ENCODE data around the gene PLEKHG3. TPM values are rescaled to one million over a fixed set of nuclear protein-coding genes. Genes with fewer than 3 reads are reported as not detected.

Gene PLEKHG3
- total RNA-seq, 1 experiment from 2014 or later, result 79.5 TPM

- Histone ChIP-seq H3K4me3 (no peak overlapping the region), H3K27me3 (replicated peaks) (no peaks in the 10 kb centered on the region), H3K9me3 (replicated peaks) (no peaks in the 10 kb centered on the region), H3K27ac (no peak overlapping the region), H3K36me3 (peaks cover 93% of the 10 kb centered on the region), H3K4me1 (replicated peaks) (peaks cover 5% of the 10 kb centered on the region; the same call in 1 of the 2 replicates)
- DNase-seq (ENCODE audit: low read depth in 1 of 2, low spot score in 2 of 2), result no peak
Observed at GRCh38 chr14:64743061-64743460, 38.8 kb downstream of the PLEKHG3 start.

GRCh38 chr14:64745511-64746091, 41.4 kb downstream of the PLEKHG3 start:
- no peak for DNase-seq (ENCODE audit: low read depth in 1 of 2, low spot score in 2 of 2)
- no peak overlapping the region for H3K27ac ChIP-seq
- H3K27me3 ChIP-seq (replicated peaks), result no peaks in the 10 kb centered on the region
- peaks cover 5% of the 10 kb centered on the region; the same call in 1 of the 2 replicates for H3K4me1 ChIP-seq (replicated peaks)
- no peak overlapping the region for H3K4me3 ChIP-seq
- H3K9me3 ChIP-seq (replicated peaks), result no peaks in the 10 kb centered on the region
- peaks cover 91% of the 10 kb centered on the region for H3K36me3 ChIP-seq

GRCh38 chr14:64746298-64747250, 42.4 kb downstream of the PLEKHG3 start:
- Histone ChIP-seq H3K9me3 (replicated peaks) (no peaks in the 10 kb centered on the region), H3K27ac (no peak overlapping the region), H3K4me3 (no peak overlapping the region), H3K27me3 (replicated peaks) (no peaks in the 10 kb centered on the region), H3K4me1 (replicated peaks) (peaks cover 5% of the 10 kb centered on the region; the same call in 1 of the 2 replicates), H3K36me3 (peaks cover 81% of the 10 kb centered on the region)
- no peak for DNase-seq (ENCODE audit: low read depth in 1 of 2, low spot score in 2 of 2)

- Histone ChIP-seq H3K9me3 (replicated peaks) (no peaks in the 10 kb centered on the region), H3K4me3 (no peak overlapping the region), H3K27ac (no peak overlapping the region), H3K4me1 (replicated peaks) (peaks cover 5% of the 10 kb centered on the region; the same call in 1 of the 2 replicates), H3K36me3 (peaks cover 73% of the 10 kb centered on the region), H3K27me3 (replicated peaks) (no peaks in the 10 kb centered on the region)
- no peak for DNase-seq (ENCODE audit: low read depth in 1 of 2, low spot score in 2 of 2)
Observed at GRCh38 chr14:64747327-64747726, 43.1 kb downstream of the PLEKHG3 start.

- H3K36me3 ChIP-seq, result peaks cover 61% of the 10 kb centered on the region
- no peaks in the 10 kb centered on the region for H3K9me3 ChIP-seq (replicated peaks)
- no peaks in the 10 kb centered on the region for H3K27me3 ChIP-seq (replicated peaks)
- H3K27ac ChIP-seq, result no peak overlapping the region
- no peak overlapping the region for H3K4me3 ChIP-seq
- DNase-seq (ENCODE audit: low read depth in 1 of 2, low spot score in 2 of 2), result no peak
- H3K4me1 ChIP-seq (replicated peaks), result peaks cover 5% of the 10 kb centered on the region; the same call in 1 of the 2 replicates
Observed at GRCh38 chr14:64748521-64748920, 44.3 kb downstream of the PLEKHG3 start.

GRCh38 chr14:64748995-64749714, 44.9 kb downstream of the PLEKHG3 start:
- Histone ChIP-seq H3K4me1 (replicated peaks) (peaks cover 5% of the 10 kb centered on the region; the same call in 1 of the 2 replicates), H3K4me3 (no peak overlapping the region), H3K27ac (no peak overlapping the region), H3K27me3 (replicated peaks) (no peaks in the 10 kb centered on the region), H3K9me3 (replicated peaks) (no peaks in the 10 kb centered on the region), H3K36me3 (peaks cover 55% of the 10 kb centered on the region)
- no peak for DNase-seq (ENCODE audit: low read depth in 1 of 2, low spot score in 2 of 2)

GRCh38 chr14:64752909-64753308, 48.7 kb downstream of the PLEKHG3 start:
- H3K27ac ChIP-seq, result no peak overlapping the region
- no peak for DNase-seq (ENCODE audit: low read depth in 1 of 2, low spot score in 2 of 2)
- H3K27me3 ChIP-seq (replicated peaks), result no peaks in the 10 kb centered on the region
- peaks cover 24% of the 10 kb centered on the region for H3K4me1 ChIP-seq (replicated peaks)
- H3K4me3 ChIP-seq, result no peak overlapping the region
- no peaks in the 10 kb centered on the region for H3K9me3 ChIP-seq (replicated peaks)
- peaks cover 22% of the 10 kb centered on the region for H3K36me3 ChIP-seq

- no peaks in the 10 kb centered on the region for H3K27me3 ChIP-seq (replicated peaks)
- no peak overlapping the region for H3K4me3 ChIP-seq
- DNase-seq (ENCODE audit: low read depth in 1 of 2, low spot score in 2 of 2), result no peak
Observed at GRCh38 chr14:64753374-64753773, 49.1 kb downstream of the PLEKHG3 start.

GRCh38 chr14:64753999-64754398, 49.8 kb downstream of the PLEKHG3 start:
- Histone ChIP-seq H3K9me3 (replicated peaks) (no peaks in the 10 kb centered on the region), H3K27me3 (replicated peaks) (no peaks in the 10 kb centered on the region), H3K27ac (no peak overlapping the region), H3K36me3 (peaks cover 15% of the 10 kb centered on the region), H3K4me3 (no peak overlapping the region), H3K4me1 (replicated peaks) (peaks cover 35% of the 10 kb centered on the region)
- no peak for DNase-seq (ENCODE audit: low read depth in 1 of 2, low spot score in 2 of 2)

More at GRCh38 chr14:64753374-64753773, 49.1 kb downstream of the PLEKHG3 start:
- peaks cover 29% of the 10 kb centered on the region for H3K4me1 ChIP-seq (replicated peaks)
- H3K36me3 ChIP-seq, result peaks cover 17% of the 10 kb centered on the region
- no peaks in the 10 kb centered on the region for H3K9me3 ChIP-seq (replicated peaks)
- H3K27ac ChIP-seq, result no peak overlapping the region

- Histone ChIP-seq H3K4me1 (replicated peaks) (peaks cover 42% of the 10 kb centered on the region), H3K27ac (no peak overlapping the region), H3K36me3 (peaks cover 8% of the 10 kb centered on the region), H3K9me3 (replicated peaks) (no peaks in the 10 kb centered on the region), H3K27me3 (replicated peaks) (no peaks in the 10 kb centered on the region), H3K4me3 (no peak overlapping the region)
- DNase-seq (ENCODE audit: low read depth in 1 of 2, low spot score in 2 of 2), result no peak
Observed at GRCh38 chr14:64754685-64755084, 50.5 kb downstream of the PLEKHG3 start.

- Histone ChIP-seq H3K27me3 (replicated peaks) (no peaks in the 10 kb centered on the region), H3K4me3 (no peak overlapping the region), H3K4me1 (replicated peaks) (peaks cover 50% of the 10 kb centered on the region), H3K9me3 (replicated peaks) (no peaks in the 10 kb centered on the region), H3K27ac (no peak overlapping the region), H3K36me3 (no peaks in the 10 kb centered on the region)
- no peak for DNase-seq (ENCODE audit: low read depth in 1 of 2, low spot score in 2 of 2)
Observed at GRCh38 chr14:64755781-64756221, 51.6 kb downstream of the PLEKHG3 start.

GRCh38 chr14:64756712-64757111, 52.5 kb downstream of the PLEKHG3 start:
- Histone ChIP-seq H3K9me3 (replicated peaks) (no peaks in the 10 kb centered on the region), H3K36me3 (no peaks in the 10 kb centered on the region), H3K4me3 (no peak overlapping the region), H3K27ac (no peak overlapping the region), H3K27me3 (replicated peaks) (no peaks in the 10 kb centered on the region), H3K4me1 (replicated peaks) (peaks cover 59% of the 10 kb centered on the region)
- no peak for DNase-seq (ENCODE audit: low read depth in 1 of 2, low spot score in 2 of 2)

- Histone ChIP-seq H3K9me3 (replicated peaks) (no peaks in the 10 kb centered on the region), H3K4me3 (no peak overlapping the region), H3K4me1 (replicated peaks) (peaks cover 68% of the 10 kb centered on the region), H3K36me3 (no peaks in the 10 kb centered on the region), H3K27ac (peak overlapping the region; percentile 36), H3K27me3 (replicated peaks) (no peaks in the 10 kb centered on the region)
- DNase-seq (ENCODE audit: low read depth in 1 of 2, low spot score in 2 of 2), result no peak
Observed at GRCh38 chr14:64757601-64758000, 53.4 kb downstream of the PLEKHG3 start.
